Fibroblast of pulmonary artery (primary cell): ENCODE results near the gene GP1BB.

Experiments used
- DNase-seq: peaks from one replicate; pipeline ENCODE4 v3.0.0-alpha.2; 2010; ENCODE audit warnings: low read depth
- H3K4me3 ChIP-seq: replicated peaks from 2 replicates; pipeline ENCODE4 v1.5.1; 2011; ENCODE audit warnings: low read depth, mild to moderate bottlenecking, control low read depth, low read length, moderate library complexity
- TF ChIP-seq, protein P1 (sequence below): IDR thresholded peaks from 2 replicates; pipeline ENCODE4 v1.5.1; 2011; ENCODE audit warnings: mild to moderate bottlenecking, control low read depth, low read length, inconsistent platforms; ENCODE audit errors: missing control alignments

GP1BB gene

DNA sequence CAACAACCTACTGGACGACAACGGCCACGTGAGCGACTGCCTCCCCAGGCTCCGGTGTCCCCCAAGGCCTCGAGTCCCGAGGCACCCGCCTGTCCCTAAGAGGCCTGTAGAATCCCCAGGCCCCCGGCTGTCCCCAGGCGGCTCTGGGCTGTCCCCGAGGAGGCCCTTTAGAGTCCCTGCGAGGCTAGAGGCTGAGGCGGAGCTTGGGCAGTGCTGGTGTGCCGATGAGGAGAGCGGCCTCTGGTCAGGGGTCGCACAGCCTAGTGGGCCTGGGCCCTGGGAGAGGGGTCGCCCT is 40.9 kb downstream of the GP1BB start:
- TF ChIP-seq, protein P1, sequence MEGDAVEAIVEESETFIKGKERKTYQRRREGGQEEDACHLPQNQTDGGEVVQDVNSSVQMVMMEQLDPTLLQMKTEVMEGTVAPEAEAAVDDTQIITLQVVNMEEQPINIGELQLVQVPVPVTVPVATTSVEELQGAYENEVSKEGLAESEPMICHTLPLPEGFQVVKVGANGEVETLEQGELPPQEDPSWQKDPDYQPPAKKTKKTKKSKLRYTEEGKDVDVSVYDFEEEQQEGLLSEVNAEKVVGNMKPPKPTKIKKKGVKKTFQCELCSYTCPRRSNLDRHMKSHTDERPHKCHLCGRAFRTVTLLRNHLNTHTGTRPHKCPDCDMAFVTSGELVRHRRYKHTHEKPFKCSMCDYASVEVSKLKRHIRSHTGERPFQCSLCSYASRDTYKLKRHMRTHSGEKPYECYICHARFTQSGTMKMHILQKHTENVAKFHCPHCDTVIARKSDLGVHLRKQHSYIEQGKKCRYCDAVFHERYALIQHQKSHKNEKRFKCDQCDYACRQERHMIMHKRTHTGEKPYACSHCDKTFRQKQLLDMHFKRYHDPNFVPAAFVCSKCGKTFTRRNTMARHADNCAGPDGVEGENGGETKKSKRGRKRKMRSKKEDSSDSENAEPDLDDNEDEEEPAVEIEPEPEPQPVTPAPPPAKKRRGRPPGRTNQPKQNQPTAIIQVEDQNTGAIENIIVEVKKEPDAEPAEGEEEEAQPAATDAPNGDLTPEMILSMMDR, result no peak
- DNase-seq, result no peak
- H3K4me3 ChIP-seq, result no peak overlapping the region

DNA sequence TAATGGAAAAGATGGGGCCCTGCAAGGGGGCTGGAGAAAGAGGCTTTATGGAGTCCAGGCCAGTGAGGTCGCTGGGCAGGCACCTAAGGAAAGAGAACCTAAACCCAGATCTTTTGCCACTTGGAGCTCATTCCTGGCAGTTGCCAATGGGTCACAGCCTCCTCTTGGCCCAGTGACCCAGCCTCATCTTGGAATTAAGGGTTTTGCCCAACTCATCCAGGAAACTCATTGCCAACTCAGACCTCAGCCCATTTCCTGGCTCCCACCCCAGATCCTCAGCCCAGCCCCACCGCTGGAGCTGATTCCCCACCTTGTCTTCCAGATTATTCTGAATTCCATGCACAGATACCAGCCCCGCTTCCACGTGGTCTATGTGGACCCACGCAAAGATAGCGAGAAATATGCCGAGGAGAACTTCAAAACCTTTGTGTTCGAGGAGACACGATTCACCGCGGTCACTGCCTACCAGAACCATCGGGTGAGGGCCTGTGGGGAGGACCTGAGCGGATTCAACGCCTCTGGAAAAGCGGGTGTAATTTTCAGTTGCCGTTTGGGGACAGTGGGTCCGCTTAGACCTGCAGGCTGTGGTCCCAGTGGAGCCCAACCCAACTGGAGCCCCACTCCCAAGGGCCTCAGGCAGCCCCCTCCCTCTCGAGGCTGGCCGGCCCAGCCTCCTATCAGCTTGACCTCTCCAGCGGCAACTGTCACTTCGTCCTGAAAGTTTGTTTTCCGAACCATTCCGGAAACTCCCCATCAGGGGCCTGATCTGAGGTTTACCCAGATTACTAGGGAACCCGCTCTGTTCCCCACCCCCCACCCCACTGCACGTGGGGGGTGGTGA is 41.5 kb downstream of the GP1BB start:
- TF ChIP-seq, protein P1, result no peak
- no peak for DNase-seq

DNA sequence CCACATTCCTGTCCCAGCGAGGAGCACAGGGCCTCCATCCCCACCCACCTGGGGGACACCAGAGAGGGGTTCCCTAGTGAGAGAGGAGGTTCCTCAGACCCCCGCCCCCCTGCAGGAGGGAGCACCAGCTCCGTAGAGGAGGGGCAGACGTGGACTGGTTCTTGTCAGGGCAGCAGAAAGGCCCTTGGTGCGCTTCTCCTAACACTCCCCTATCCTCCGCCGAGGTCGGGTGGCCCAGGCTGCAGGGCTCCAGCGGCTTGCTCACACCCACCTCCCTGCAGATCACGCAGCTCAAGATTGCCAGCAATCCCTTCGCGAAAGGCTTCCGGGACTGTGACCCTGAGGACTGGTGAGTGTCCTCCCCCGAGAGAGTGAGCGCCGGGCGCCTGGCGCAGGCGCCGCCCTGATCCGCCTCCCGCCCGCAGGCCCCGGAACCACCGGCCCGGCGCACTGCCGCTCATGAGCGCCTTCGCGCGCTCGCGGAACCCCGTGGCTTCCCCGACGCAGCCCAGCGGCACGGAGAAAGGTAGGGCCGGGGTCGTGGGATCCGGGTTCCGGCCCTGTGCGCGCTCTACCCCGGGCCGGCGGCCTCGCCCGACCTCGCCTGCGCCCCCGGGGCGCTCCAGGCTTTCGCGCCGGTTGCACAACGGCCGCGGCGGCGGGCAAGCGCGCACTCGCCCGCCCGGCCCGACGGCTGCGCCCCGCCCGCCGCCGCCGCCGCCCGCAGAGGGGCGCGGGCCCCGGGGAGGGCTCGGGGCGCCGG is 42.3 kb downstream of the GP1BB start:
- TF ChIP-seq, protein P1, result no peak
- H3K4me3 ChIP-seq, result no peak overlapping the region
- no peak for DNase-seq

More for the DNA sequence above, 41.5 kb downstream of the GP1BB start:
- H3K4me3 ChIP-seq, result no peak overlapping the region

DNA sequence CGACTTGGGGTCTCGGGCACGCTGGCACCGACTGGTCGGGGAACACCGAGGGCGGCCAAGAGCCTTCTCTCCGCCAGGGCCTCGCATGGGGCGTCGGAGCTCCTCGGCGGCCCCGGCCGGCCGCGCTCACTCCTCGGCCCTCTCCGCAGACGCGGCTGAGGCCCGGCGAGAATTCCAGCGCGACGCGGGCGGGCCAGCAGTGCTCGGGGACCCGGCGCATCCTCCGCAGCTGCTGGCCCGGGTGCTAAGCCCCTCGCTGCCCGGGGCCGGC is 42.8 kb downstream of the GP1BB start:
- DNase-seq, result no peak
- TF ChIP-seq, protein P1, result no peak
- H3K4me3 ChIP-seq, result no peak overlapping the region

DNA sequence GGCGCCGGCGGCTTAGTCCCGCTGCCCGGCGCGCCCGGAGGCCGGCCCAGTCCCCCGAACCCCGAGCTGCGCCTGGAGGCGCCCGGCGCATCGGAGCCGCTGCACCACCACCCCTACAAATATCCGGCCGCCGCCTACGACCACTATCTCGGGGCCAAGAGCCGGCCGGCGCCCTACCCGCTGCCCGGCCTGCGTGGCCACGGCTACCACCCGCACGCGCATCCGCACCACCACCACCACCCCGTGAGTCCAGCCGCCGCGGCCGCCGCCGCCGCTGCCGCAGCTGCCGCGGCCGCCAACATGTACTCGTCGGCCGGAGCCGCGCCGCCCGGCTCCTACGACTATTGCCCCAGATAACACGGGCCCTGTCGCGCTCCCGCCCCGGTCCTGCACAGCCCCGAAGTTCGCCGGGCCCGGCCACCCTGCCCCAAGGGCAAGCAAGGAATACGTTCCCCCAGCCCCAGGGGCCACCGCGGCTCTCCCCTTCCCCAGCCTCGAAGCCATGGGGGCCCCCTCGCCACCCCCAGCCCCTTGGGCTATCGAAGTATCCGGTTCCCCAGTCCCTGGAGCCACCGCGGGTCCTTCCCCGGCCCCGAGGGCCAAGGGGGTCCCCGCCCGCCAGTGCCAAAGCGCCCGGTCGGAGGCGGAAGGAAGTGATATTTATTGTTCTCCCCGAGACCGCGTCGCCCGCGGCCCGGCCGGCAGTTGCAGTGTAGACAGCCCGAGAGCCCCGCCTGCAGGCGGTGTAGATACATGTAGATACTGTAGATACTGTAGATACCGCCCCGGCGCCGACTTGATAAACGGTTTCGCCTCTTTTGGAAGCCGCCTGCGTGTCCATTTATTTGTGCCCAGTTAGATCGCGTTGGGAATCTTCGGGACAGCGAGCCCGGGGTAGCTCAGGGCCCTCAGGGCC is 43.4 kb downstream of the GP1BB start:
- DNase-seq, result no peak
- H3K4me3 ChIP-seq, result no peak overlapping the region
- TF ChIP-seq, protein P1, result peak; percentile 4

DNA sequence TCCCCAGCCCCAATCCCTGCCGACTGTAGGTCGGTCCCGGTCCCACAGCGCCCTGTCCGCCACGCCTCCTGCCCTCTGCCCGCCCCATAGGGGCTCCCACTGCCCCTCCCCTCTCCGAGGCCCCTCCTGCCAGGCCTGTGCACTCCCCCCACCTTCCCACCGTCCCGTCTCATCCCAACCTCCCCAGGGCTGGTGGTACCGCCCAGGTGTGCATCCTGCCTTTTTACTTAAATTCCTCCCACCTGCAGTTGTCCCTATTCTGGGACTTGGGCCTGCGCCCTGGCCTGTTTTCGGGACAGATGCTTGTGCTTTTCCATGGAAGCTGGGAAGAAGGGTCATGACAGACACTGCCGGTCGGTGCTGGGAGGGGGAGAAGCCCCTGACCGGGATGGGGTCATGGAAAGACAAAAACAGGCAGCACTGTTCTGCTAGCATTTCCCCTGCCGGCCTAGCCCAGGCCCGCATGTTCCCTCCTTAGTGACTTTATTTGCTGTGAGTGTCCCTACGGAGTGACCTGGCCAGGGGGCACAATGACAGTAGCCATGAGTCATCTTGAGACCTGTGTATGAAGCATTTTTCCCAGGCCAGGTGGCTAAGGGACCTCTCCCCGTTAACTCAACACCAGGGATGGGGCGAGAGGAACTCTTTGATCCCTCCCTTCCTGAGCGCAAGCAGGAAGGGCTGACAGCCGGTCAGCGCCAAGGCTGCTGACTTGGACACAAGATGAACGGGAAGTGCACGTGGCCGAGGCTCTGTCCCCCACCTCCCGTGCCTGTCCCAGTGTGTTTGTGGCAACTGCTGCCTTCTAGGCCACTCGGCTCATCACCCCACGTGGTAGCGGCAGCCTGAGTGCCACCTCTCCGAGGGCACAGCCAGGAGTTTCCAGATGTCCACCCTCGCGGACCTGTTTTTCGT is 44.3 kb downstream of the GP1BB start:
- TF ChIP-seq, protein P1, result no peak
- H3K4me3 ChIP-seq, result no peak overlapping the region
- no peak for DNase-seq
